Trophoblast cell (in vitro differentiated cells and primary cell): Measurements from ENCODE around the gene UFC1.

Source experiments
- DNase-seq, 2 donors: peaks; one replicate each; pipeline ENCODE4 v3.0.0-alpha.2; 2016
- H2AFZ ChIP-seq: 2 replicates; pipeline ENCODE4 v1.6.1; 2013; ENCODE audit warnings: low read length, moderate library complexity, mild to moderate bottlenecking; ENCODE audit not compliant: insufficient read depth, poor library complexity
- H2AK5ac ChIP-seq: 2 replicates; pipeline ENCODE4 v1.6.1; 2013; ENCODE audit warnings: mild to moderate bottlenecking, low read length
- H2BK120ac ChIP-seq: 2 replicates; pipeline ENCODE4 v1.6.1; 2013; ENCODE audit warnings: low read length, mild to moderate bottlenecking, moderate library complexity; ENCODE audit not compliant: insufficient read depth, poor library complexity
- H2BK12ac ChIP-seq: 2 replicates; pipeline ENCODE4 v1.6.1; 2013; ENCODE audit warnings: mild to moderate bottlenecking, low read length, moderate library complexity
- H2BK5ac ChIP-seq: 2 replicates; pipeline ENCODE4 v1.6.1; 2013; ENCODE audit warnings: low read length, low read depth, moderate library complexity, mild to moderate bottlenecking; ENCODE audit not compliant: poor library complexity
- H3K14ac ChIP-seq: 2 replicates; pipeline ENCODE4 v1.6.1; 2013; ENCODE audit warnings: mild to moderate bottlenecking, low read length
- H3K18ac ChIP-seq: 2 replicates; pipeline ENCODE4 v1.6.1; 2013; ENCODE audit warnings: mild to moderate bottlenecking, low read length
- H3K23ac ChIP-seq: 2 replicates; pipeline ENCODE4 v1.6.1; 2013; ENCODE audit warnings: low read length
- H3K27ac ChIP-seq: 2 replicates; pipeline ENCODE4 v1.5.1; 2013; ENCODE audit warnings: low read depth, mild to moderate bottlenecking, inconsistent platforms, low read length, moderate library complexity
- H3K27me3 ChIP-seq: 2 replicates; pipeline ENCODE4 v1.6.1; 2013; ENCODE audit warnings: inconsistent platforms, mild to moderate bottlenecking, low read length, moderate library complexity; ENCODE audit not compliant: insufficient read depth
- H3K36me3 ChIP-seq, 2 experiments: 1 replicate in 1 of 2; 2 replicates in 1 of 2; pipeline ENCODE4 v1.6.1; 2013; ENCODE audit warnings: low read length in 2 of 2, mild to moderate bottlenecking in 2 of 2, moderate library complexity in 1 of 2; ENCODE audit not compliant: insufficient read depth in 2 of 2, control insufficient read depth in 1 of 2
- H3K4ac ChIP-seq: 2 replicates; pipeline ENCODE4 v1.6.1; 2013; ENCODE audit warnings: low read depth, mild to moderate bottlenecking, low read length, moderate library complexity
- H3K4me1 ChIP-seq, 2 experiments: 1 replicate in 1 of 2; 2 replicates in 1 of 2; pipeline ENCODE4 v1.6.1; 2013; ENCODE audit warnings: low read length in 2 of 2, mild to moderate bottlenecking in 2 of 2, moderate library complexity in 1 of 2; ENCODE audit not compliant: insufficient read depth in 2 of 2, control insufficient read depth in 1 of 2
- H3K4me2 ChIP-seq: 2 replicates; pipeline ENCODE4 v1.6.1; 2013; ENCODE audit warnings: inconsistent platforms, mild to moderate bottlenecking, low read length, moderate library complexity
- H3K4me3 ChIP-seq: 2 replicates; pipeline ENCODE4 v1.5.1; 2013; ENCODE audit warnings: mild to moderate bottlenecking, low read depth, low read length, inconsistent platforms
- H3K79me1 ChIP-seq: one replicate; pipeline ENCODE4 v1.6.1; 2013; ENCODE audit warnings: low read length
- H3K79me2 ChIP-seq: 2 replicates; pipeline ENCODE4 v1.6.1; 2013; ENCODE audit warnings: low read length, mild to moderate bottlenecking; ENCODE audit not compliant: control insufficient read depth, insufficient read depth, poor library complexity
- H3K9ac ChIP-seq: 2 replicates; pipeline ENCODE4 v1.6.1; 2013; ENCODE audit warnings: mild to moderate bottlenecking, low read length
- H3K9me3 ChIP-seq: 2 replicates; pipeline ENCODE4 v1.6.1; 2013; ENCODE audit warnings: low read depth, mild to moderate bottlenecking, control low read depth, inconsistent platforms, low read length; ENCODE audit not compliant: insufficient read depth
- H4K12ac ChIP-seq: 2 replicates; pipeline ENCODE4 v1.6.1; 2013; ENCODE audit warnings: low read depth, mild to moderate bottlenecking, low read length, moderate library complexity
- H4K8ac ChIP-seq: 2 replicates; pipeline ENCODE4 v1.6.1; 2013; ENCODE audit warnings: low read depth, mild to moderate bottlenecking, low read length, moderate library complexity
- H4K91ac ChIP-seq: one replicate; pipeline ENCODE4 v1.6.1; 2013; ENCODE audit warnings: low read depth, mild to moderate bottlenecking, low read length, moderate library complexity
- WGBS: extraction: QIAGEN DNeasy Blood & Tissue Kit; methylation state at CpG from one replicate; pipeline ENCODE4 v1.1.7; 2013; ENCODE audit warnings: missing lambda C conversion rate; ENCODE audit not compliant: insufficient read length, insufficient coverage; ENCODE audit errors: extremely low coverage; 5-methylcytosine and 5-hydroxymethylcytosine counted together

The UFC1 gene

GRCh38 chr1:161179698-161180097 is 25.9 kb downstream of the UFC1 start:
- no CpG with 5 or more reads among the region's 3 CpGs for WGBS
- no peak overlapping the region for H2BK5ac ChIP-seq
- H3K27ac ChIP-seq = no peak overlapping the region
- no peak overlapping the region for H3K4me3 ChIP-seq
- no peak overlapping the region for H3K4me2 ChIP-seq
- no peak overlapping the region for H4K91ac ChIP-seq
- no peak overlapping the region for H3K14ac ChIP-seq
- H3K18ac ChIP-seq = no peak overlapping the region
- no peaks in the 10 kb centered on the region for H3K27me3 ChIP-seq
- no peak overlapping the region for H3K23ac ChIP-seq
- peaks cover 7 to 9% of the 10 kb centered on the region in 2 experiments for H3K36me3 ChIP-seq
- H2AK5ac ChIP-seq = no peak overlapping the region
- H2BK120ac ChIP-seq = no peak overlapping the region
- H3K4me1 ChIP-seq = peaks cover 6 to 8% of the 10 kb centered on the region in 2 experiments
- no peak overlapping the region for H4K8ac ChIP-seq
- H3K79me1 ChIP-seq = peaks cover 8% of the 10 kb centered on the region
- no peak overlapping the region for H3K4ac ChIP-seq
- H4K12ac ChIP-seq = no peak overlapping the region
- no peaks in the 10 kb centered on the region for H3K9me3 ChIP-seq
- H3K79me2 ChIP-seq = peaks cover 8% of the 10 kb centered on the region
- no peak overlapping the region for H3K9ac ChIP-seq
- peak; percentile 91 to 96 for DNase-seq
- no peak overlapping the region for H2BK12ac ChIP-seq
- no peak overlapping the region for H2AFZ ChIP-seq

- Histone ChIP-seq H3K79me1 (peaks cover 8% of the 10 kb centered on the region), H4K8ac (no peak overlapping the region), H2AK5ac (no peak overlapping the region), H2BK5ac (no peak overlapping the region), H3K18ac (no peak overlapping the region), H3K27ac (no peak overlapping the region), H4K12ac (no peak overlapping the region), H3K79me2 (peaks cover 8% of the 10 kb centered on the region), H2BK120ac (no peak overlapping the region), H3K14ac (no peak overlapping the region), H2AFZ (no peak overlapping the region), H4K91ac (no peak overlapping the region), H2BK12ac (no peak overlapping the region), H3K4ac (no peak overlapping the region), H3K4me1 (peaks cover 6 to 8% of the 10 kb centered on the region in 2 experiments), H3K27me3 (no peaks in the 10 kb centered on the region), H3K36me3 (peaks cover under 1 to 1% of the 10 kb centered on the region in 2 experiments), H3K4me2 (no peak overlapping the region), H3K9ac (no peak overlapping the region), H3K4me3 (no peak overlapping the region), H3K23ac (no peak overlapping the region), H3K9me3 (no peaks in the 10 kb centered on the region)
- WGBS = no CpG with 5 or more reads among the region's 1 CpG
- no peak for DNase-seq
Observed at GRCh38 chr1:161180639-161181038, 26.9 kb downstream of the UFC1 start.

- WGBS = no CpG with 5 or more reads among the region's 1 CpG
- H2BK12ac ChIP-seq = no peak overlapping the region
- H3K23ac ChIP-seq = no peak overlapping the region
Observed at GRCh38 chr1:161182214-161182613, 28.4 kb downstream of the UFC1 start.

GRCh38 chr1:161185282-161185682 is 31.5 kb downstream of the UFC1 start:
- Histone ChIP-seq H4K12ac (no peak overlapping the region), H3K9me3 (no peaks in the 10 kb centered on the region), H3K4me2 (no peak overlapping the region), H3K14ac (no peak overlapping the region), H2AFZ (no peak overlapping the region), H3K27ac (no peak overlapping the region), H2BK120ac (no peak overlapping the region), H2BK12ac (no peak overlapping the region), H3K36me3 (no peaks in the 10 kb centered on the region), H3K79me1 (no peaks in the 10 kb centered on the region), H3K4me3 (no peak overlapping the region), H4K8ac (no peak overlapping the region), H2BK5ac (no peak overlapping the region), H3K79me2 (no peaks in the 10 kb centered on the region), H3K23ac (no peak overlapping the region), H3K27me3 (no peaks in the 10 kb centered on the region), H3K9ac (no peak overlapping the region), H3K4ac (no peak overlapping the region), H3K18ac (no peak overlapping the region), H2AK5ac (no peak overlapping the region), H4K91ac (no peak overlapping the region), H3K4me1 (no peaks in the 10 kb centered on the region)
- WGBS = no CpG with 5 or more reads among the region's 3 CpGs
- DNase-seq = peak in 1 of 2 donors; percentile 37

More at GRCh38 chr1:161182214-161182613, 28.4 kb downstream of the UFC1 start:
- peak in 1 of 2 donors; percentile 53 for DNase-seq
- no peak overlapping the region for H3K14ac ChIP-seq
- H3K9ac ChIP-seq = no peak overlapping the region
- peaks cover 0 to 4% of the 10 kb centered on the region in 2 experiments for H3K4me1 ChIP-seq
- no peak overlapping the region for H3K4ac ChIP-seq
- no peak overlapping the region for H4K91ac ChIP-seq
- no peak overlapping the region for H2AK5ac ChIP-seq
- no peaks in the 10 kb centered on the region for H3K27me3 ChIP-seq
- H3K79me2 ChIP-seq = peaks cover 3% of the 10 kb centered on the region
- no peak overlapping the region for H3K4me2 ChIP-seq
- no peaks in the 10 kb centered on the region for H3K9me3 ChIP-seq
- H3K79me1 ChIP-seq = peaks cover 5% of the 10 kb centered on the region
- H2BK120ac ChIP-seq = no peak overlapping the region
- H4K8ac ChIP-seq = no peak overlapping the region
- no peak overlapping the region for H3K4me3 ChIP-seq
- no peaks in the 10 kb centered on the region for H3K36me3 ChIP-seq
- H4K12ac ChIP-seq = no peak overlapping the region
- no peak overlapping the region for H3K18ac ChIP-seq
- H2BK5ac ChIP-seq = no peak overlapping the region
- no peak overlapping the region for H3K27ac ChIP-seq
- no peak overlapping the region for H2AFZ ChIP-seq
